AG08396 (cell line): ENCODE measurements around the gene TROAP.
"Not testable (repeated sequence)": the region's sequence is repeated elsewhere in the genome, so short reads cannot be mapped to it uniquely, and the experiment has no call there.

Experiments
- DNase-seq: peaks from one replicate; pipeline ENCODE4 v3.0.0; 2012; ENCODE audit warnings: low spot score, mixed read lengths

The TROAP gene

GRCh38 chr12:49328816-49329215 lies 5.8 kb downstream of the TROAP start:
- no peak for DNase-seq

- no peak for DNase-seq
These were observed 7.1 kb downstream of the TROAP start for GRCh38 chr12:49330032-49330619.

- no peak for DNase-seq
These were observed 7.8 kb downstream of the TROAP start for GRCh38 chr12:49330631-49331379.

GRCh38 chr12:49331380-49332222 lies 8.5 kb downstream of the TROAP start:
- DNase-seq: peak; percentile 89

GRCh38 chr12:49332441-49332861 lies 9.4 kb downstream of the TROAP start:
- no peak for DNase-seq

GRCh38 chr12:49332891-49333371 lies 9.9 kb downstream of the TROAP start:
- DNase-seq: no peak

- DNase-seq: not testable (repeated sequence)
These were observed 10.7 kb downstream of the TROAP start for GRCh38 chr12:49333778-49334177.

- DNase-seq: no peak
These were observed 11.2 kb downstream of the TROAP start for GRCh38 chr12:49334226-49334625.

GRCh38 chr12:49334681-49335080 lies 11.6 kb downstream of the TROAP start:
- DNase-seq: no peak

GRCh38 chr12:49335118-49335954 lies 12.3 kb downstream of the TROAP start:
- peak; percentile 13 for DNase-seq

GRCh38 chr12:49335955-49336644 lies 13.0 kb downstream of the TROAP start:
- peak; percentile 8 for DNase-seq

GRCh38 chr12:49336645-49337584 lies 13.9 kb downstream of the TROAP start, which contains the start of gene C1QL4:
C1QL4 (minus strand) TSS chr12:49337188; CDS start chr12:49336477, 711 bp downstream.
- DNase-seq: peak; percentile 92

- no peak for DNase-seq
These were observed 15.9 kb downstream of the TROAP start for GRCh38 chr12:49338830-49339463.

- DNase-seq: no peak
These were observed 16.4 kb downstream of the TROAP start for GRCh38 chr12:49339464-49339861.

- no peak for DNase-seq
These were observed 17.2 kb downstream of the TROAP start for GRCh38 chr12:49340095-49340870.

- peak; percentile 12 for DNase-seq
These were observed 18.1 kb downstream of the TROAP start for GRCh38 chr12:49340971-49341776.

GRCh38 chr12:49341777-49342065 lies 18.7 kb downstream of the TROAP start:
- DNase-seq: no peak
